Activated T-cell treated with anti-CD3 and anti-CD28 coated beads, Interleukin-2, amount 50 U/mL, for 4 hours (primary cell): Measurements from ENCODE around the gene RAB44. TPM values are rescaled to one million over a fixed set of nuclear protein-coding genes. Genes with fewer than 3 reads are reported as not detected.

Source experiments
- ATAC-seq, 2 donors: fragments of 200-7000 bp; cut with Tn5 transposase; one replicate each; pipeline ENCODE4 v1.10.0; 2021
- DNase-seq: peaks from one replicate; pipeline ENCODE4 v3.0.0-alpha.2; 2020
- H3K27me3 Mint-ChIP-seq: one replicate; pipeline ENCODE4 v1.8.0; 2021; ENCODE audit warnings: low read depth, mixed read lengths
- H3K36me3 Mint-ChIP-seq: one replicate; pipeline ENCODE4 v1.8.0; 2022; ENCODE audit warnings: mixed read lengths; ENCODE audit not compliant: insufficient read depth
- H3K4me1 Mint-ChIP-seq: one replicate; pipeline ENCODE4 v1.8.0; 2021; ENCODE audit warnings: low read depth, mixed read lengths
- H3K4me3 Mint-ChIP-seq: one replicate; pipeline ENCODE4 v1.8.0; 2021; ENCODE audit warnings: mild to moderate bottlenecking, moderate library complexity, mixed read lengths
- H3K9me3 Mint-ChIP-seq: one replicate; pipeline ENCODE4 v1.8.0; 2021; ENCODE audit warnings: mixed read lengths
- total RNA-seq, 3 donors: library from RNA; stranded (reverse); gene quantifications; one replicate each; pipeline ENCODE4 v1.2.1, GENCODE V29; 2021

RAB44 gene
- total RNA-seq, 3 donors from 2014 or later, result 0.05 TPM; not detected in 1

DNA sequence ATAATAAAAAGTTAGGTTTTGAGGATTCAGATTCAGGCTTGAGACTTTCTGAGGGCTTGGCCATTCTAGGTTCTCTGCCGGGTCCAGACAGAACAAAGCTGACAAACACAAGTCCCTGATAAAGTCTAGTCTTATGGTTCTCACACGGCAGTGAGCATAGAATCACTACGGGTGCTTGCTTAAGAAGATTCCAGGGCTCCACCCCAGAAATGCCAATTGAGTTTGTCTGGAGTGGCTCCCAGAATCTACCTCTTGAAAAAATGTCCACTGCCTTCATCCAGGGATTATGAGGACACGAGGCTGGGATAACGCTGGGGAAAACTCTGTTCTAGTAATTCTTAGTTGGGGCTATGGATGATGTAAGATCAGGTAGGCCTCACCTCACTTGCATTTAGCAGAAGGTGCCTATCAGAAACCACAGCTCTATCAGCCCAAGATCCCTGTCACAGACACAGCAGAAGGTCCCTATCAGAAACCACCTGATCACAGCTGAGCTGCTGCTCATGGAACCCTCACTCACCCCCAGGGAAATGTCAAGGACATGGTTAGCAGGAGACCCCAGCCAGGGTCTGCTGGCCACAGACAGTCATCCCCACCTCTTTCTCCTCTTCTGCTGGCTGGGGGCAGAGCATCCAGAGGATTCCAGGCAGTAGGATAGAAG, 52.3 kb downstream of the RAB44 start:
- DNase-seq, result no peak
- Mint-ChIP-seq H3K4me1 (peaks cover 31% of the 10 kb centered on the region), H3K9me3 (peaks cover 3% of the 10 kb centered on the region), H3K36me3 (no peaks in the 10 kb centered on the region), H3K27me3 (no peaks in the 10 kb centered on the region), H3K4me3 (no peak overlapping the region)
- no peak for ATAC-seq

DNA sequence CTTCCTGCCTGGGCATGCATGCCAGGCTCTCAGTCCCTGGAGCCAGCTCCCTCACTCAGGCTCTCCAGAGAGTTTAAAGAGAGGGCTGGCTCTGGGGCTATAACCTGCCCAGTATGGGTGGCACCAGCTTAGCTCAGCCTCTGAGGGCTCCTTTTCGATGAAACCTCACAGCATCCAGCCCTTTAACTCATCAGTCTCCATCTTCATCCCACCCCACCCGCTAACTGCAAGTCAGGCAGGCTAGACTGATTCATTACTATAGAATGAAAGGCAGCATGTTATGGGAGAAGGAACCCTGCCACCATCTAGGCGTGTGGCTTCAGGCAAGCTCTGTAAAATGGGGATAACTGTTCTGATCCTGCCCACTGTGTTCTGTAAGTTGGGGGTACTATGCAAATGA, 53.5 kb downstream of the RAB44 start:
- peaks cover 42% of the 10 kb centered on the region for H3K4me1 Mint-ChIP-seq
- DNase-seq (no peak), ATAC-seq (no peak)
- H3K9me3 Mint-ChIP-seq, result peaks cover 3% of the 10 kb centered on the region
- H3K36me3 Mint-ChIP-seq, result no peaks in the 10 kb centered on the region
- no peak overlapping the region for H3K4me3 Mint-ChIP-seq
- H3K27me3 Mint-ChIP-seq, result no peaks in the 10 kb centered on the region

DNA sequence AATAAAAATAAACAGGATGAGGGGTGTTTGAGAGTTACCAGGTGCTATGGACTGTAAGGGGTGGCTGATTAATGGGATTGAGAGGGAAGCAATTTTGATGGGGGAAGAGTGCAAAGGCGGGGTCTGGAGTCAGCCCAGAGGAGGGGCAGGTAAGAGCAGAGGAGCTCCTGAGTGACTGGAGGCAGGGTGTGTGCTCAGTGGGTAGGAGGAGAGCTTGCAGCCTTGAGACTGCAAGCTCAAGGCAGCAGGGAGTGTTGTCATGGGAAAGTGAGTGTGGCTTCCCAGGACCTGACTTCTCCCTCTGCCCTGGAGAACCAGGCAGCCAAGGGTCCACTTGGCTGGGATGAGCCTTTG, 54.2 kb downstream of the RAB44 start:
- no peaks in the 10 kb centered on the region for H3K36me3 Mint-ChIP-seq
- no peak for ATAC-seq
- DNase-seq, result no peak
- H3K4me3 Mint-ChIP-seq, result no peak overlapping the region
- H3K4me1 Mint-ChIP-seq, result peaks cover 49% of the 10 kb centered on the region
- H3K9me3 Mint-ChIP-seq, result peaks cover 3% of the 10 kb centered on the region
- no peaks in the 10 kb centered on the region for H3K27me3 Mint-ChIP-seq

DNA sequence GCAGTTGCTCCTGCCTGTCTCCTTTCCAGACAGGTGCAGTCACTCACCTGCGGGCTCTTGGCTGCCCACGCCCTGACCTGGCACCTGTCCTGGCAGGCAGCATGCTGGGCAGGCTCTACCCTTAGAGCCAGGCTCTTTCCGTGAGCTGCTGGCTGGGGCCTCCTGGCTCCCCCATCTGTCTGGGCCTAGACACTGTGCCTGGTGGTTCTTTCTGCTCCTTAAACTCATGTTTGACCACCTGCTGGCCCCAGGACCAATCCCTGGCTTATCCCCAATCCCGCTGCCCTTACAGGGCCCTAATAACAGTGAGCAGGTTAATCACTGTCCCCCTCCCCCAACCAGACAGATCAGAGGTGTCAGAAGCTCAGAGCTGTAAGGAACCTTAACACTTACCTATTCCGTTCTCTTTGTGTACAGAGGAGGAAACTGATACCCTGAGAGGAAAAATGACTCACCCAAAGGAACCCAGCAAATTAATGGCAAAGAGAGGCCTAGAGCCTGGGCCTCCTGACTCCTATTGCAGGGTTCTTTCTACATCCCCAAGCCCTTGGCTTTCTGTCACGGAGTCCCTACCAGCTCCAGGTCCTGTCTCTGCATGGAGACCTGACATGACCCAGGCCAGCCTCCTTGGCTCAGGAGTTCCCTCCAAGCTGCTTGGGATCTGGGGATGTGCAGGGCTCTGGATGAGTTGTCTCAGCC, 54.7 kb downstream of the RAB44 start:
- no peaks in the 10 kb centered on the region for H3K27me3 Mint-ChIP-seq
- peaks cover 54% of the 10 kb centered on the region for H3K4me1 Mint-ChIP-seq
- peaks cover 3% of the 10 kb centered on the region for H3K9me3 Mint-ChIP-seq
- no peaks in the 10 kb centered on the region for H3K36me3 Mint-ChIP-seq
- DNase-seq (no peak), ATAC-seq (peak; percentile 24 to 27)
- no peak overlapping the region for H3K4me3 Mint-ChIP-seq

DNA sequence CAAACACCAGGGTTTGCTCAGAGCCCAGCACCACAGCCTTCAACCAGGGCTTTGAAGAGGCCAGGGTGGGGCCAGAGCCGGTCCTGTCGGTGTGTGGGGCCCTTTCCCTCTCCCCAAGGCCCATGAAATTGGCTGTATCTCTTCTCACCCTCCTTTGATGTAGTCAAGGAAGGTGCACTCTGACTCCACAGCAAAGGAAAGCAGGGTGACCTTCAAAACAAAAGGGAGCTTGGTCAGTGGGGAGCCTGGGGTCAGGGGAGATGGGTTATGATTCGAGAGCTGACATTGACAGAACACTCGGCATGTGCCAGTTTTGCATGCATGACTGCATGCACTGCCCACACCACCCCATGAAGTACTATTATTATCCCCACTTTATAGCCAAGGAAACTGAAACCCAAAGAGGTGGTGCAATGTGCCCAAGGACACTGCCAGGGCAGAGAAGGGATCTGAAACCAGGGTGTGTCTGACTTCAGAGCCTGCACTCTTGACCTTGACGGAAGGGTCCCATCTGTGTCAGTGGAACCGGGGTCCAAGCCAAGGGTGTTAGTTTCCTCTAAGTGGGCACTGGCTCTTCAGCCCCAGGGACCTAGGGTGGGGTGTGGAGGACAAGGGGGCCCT, 55.4 kb downstream of the RAB44 start:
- DNase-seq (no peak), ATAC-seq (no peak)
- H3K4me1 Mint-ChIP-seq, result peaks cover 58% of the 10 kb centered on the region
- H3K36me3 Mint-ChIP-seq, result no peaks in the 10 kb centered on the region
- no peaks in the 10 kb centered on the region for H3K27me3 Mint-ChIP-seq
- H3K4me3 Mint-ChIP-seq, result no peak overlapping the region
- peaks cover 3% of the 10 kb centered on the region for H3K9me3 Mint-ChIP-seq

DNA sequence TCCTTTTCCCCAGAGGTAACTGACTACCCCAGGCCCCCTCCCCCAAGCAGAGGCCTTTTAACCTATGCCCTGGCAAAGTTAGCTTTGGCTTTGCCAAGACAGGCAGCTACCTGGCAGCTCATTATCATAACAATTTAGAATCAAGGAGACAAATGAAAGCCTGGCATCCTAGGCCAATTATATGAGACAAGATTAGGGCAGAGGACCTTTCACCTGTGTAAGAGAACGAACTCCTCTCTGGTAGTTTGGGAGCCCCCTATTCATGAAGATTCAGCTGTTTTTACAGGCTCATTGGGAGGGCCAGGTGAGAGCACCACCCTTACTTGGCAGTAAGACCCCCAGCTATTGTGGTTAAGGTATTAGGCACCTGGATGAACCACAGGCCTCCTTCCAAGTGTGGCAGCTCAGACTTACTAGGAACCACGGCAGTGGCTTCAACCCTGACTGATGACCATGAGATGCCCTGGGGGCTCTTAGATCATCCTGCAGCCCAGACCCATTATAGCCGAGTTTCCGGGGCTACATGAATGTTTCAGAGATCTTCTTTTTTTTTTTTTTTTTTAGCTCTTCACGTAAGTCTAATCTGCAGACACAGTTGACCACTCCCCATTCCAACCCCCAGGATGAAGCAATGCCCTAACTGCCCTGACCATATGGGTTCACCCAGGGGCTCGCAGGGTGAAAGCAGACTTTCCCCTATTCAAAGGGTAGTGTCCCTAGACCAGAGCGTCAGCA, 56.2 kb downstream of the RAB44 start:
- no peaks in the 10 kb centered on the region for H3K9me3 Mint-ChIP-seq
- no peak for DNase-seq
- peaks cover 65% of the 10 kb centered on the region for H3K4me1 Mint-ChIP-seq
- no peak overlapping the region for H3K4me3 Mint-ChIP-seq
- no peak for ATAC-seq
- H3K36me3 Mint-ChIP-seq, result no peaks in the 10 kb centered on the region
- no peaks in the 10 kb centered on the region for H3K27me3 Mint-ChIP-seq

DNA sequence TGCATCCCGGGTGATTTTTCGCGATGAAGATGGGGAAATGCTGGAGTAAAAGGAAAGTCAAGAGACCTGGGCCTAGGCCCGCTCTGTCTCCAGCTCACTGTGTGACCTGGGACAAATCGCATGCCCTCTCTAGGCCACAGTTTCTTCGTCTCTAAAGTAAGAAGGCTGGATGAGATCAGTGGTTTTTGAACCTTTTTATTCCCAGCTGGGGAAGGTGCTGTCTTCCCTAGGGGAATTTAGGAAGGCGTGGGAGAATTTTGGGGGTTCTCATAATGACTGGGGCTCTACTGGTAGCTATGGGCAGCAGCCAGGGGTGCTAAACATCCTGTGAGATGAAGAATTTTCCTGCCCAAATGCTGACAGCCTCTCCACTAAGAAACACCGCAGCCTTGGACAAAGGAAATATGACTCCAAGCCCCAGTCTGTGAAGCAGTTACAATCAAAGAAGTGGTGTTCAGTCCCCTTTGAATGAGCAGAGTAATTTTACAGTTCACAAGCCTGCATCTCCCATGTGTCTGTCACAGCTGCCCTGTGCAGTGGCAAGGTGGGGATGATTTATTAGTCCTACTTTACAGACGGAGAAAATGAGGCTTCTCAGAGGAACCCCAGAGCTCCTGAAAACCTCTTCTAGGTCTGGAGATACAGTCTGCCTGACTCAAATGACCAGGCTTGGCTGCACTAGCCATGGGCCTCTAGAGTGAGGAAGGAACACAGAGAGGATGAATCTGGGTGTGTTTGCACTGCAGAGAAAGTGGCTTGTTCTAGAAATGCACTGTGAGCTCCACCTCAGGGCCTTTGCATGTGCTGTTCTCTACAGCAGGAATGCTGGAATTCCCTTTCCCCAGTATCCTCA, 57.2 kb downstream of the RAB44 start:
- no peaks in the 10 kb centered on the region for H3K27me3 Mint-ChIP-seq
- no peak overlapping the region for H3K4me3 Mint-ChIP-seq
- ATAC-seq (no peak), DNase-seq (no peak)
- H3K36me3 Mint-ChIP-seq, result no peaks in the 10 kb centered on the region
- no peaks in the 10 kb centered on the region for H3K9me3 Mint-ChIP-seq
- H3K4me1 Mint-ChIP-seq, result peaks cover 72% of the 10 kb centered on the region

DNA sequence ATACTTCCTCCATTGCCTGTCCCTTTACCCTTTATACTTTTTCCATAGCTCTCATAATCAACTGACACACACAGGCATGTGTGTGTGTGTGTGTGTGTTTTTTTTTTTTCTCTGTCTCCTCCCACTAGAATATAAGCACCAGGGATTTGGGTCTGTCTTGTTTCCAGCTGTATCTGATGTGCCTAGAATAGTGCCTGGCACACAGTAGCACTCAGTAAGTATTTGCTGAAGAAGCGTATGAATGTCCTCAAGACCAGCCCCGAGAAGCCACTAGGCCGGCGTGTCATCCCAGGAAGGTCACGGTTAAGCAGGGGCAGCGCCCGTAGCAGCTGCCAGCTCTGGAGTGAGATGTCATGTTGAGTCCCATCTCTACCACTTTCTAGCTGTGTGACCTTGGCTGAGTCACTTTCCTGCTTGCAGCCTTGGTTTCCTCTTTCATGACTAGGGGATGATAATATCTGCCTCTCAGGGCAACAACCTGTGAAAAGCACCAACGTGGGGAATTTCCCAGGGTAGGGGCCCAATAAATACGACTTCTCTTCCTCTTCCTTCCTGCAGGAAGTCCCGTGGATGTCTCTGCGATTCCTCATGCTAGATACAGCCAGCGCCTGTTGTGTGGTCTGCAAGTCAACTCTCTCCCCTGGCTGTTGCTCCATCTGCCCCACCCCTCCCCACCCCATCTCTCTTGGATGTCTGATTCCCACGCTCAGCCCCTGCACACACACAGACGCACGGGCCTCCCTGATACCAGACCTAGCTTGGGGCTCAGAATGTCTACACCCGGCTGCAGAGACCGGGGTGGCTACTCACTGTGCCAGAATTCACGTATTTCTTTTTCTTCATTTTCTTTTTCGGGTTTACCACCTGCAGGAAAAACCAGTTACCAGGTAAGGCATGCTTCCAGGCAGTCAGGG, 58.1 kb downstream of the RAB44 start:
- Mint-ChIP-seq H3K4me3 (peak overlapping the region; percentile 72), H3K9me3 (no peaks in the 10 kb centered on the region), H3K4me1 (peaks cover 70% of the 10 kb centered on the region), H3K27me3 (no peaks in the 10 kb centered on the region), H3K36me3 (no peaks in the 10 kb centered on the region)
- ATAC-seq (peak; percentile 94), DNase-seq (peak; percentile 58)

DNA sequence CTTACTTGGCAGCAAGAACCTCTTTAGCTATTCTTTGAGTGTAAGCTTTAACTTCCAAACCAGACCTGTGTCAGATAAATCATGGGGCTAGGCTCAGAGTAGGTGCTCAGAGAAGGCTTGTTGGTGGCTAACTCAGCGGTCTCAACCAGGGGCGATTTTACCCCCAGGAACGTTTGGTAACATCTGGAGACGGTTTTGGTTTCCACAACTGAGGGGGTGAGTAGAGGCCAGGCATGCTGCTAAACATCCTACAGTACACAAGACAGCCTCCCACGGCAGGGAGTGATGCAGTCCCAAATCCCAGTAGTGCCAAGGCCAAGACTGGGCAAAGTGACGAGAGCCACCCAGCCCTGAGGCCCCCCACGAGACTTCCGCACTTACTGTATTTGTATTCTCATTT, 59.2 kb downstream of the RAB44 start:
- Mint-ChIP-seq H3K4me3 (peak overlapping the region; percentile 72), H3K4me1 (peaks cover 69% of the 10 kb centered on the region), H3K27me3 (no peaks in the 10 kb centered on the region), H3K36me3 (no peaks in the 10 kb centered on the region), H3K9me3 (no peaks in the 10 kb centered on the region)
- no peak for ATAC-seq
- no peak for DNase-seq

DNA sequence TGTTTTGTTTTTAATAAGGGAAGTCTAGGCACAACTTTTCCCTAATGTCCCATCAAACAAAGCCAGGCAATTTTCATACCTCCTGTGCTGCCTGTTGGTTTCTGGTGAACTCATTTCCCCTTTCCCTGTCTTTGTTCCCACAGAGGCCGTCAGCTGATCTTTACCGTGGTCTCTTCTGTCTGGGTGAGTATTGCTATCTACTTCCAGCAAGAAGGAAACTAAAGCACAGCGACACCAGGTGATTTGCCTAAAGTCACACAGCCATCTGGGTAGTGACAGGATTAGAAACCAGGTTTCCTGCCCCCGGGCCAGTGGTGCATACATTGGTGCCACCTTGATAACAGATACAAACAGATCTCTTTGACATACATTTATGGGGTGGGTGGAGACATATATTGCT, 59.6 kb downstream of the RAB44 start:
- no peaks in the 10 kb centered on the region for H3K36me3 Mint-ChIP-seq
- H3K4me3 Mint-ChIP-seq, result peak overlapping the region; percentile 12
- no peaks in the 10 kb centered on the region for H3K27me3 Mint-ChIP-seq
- no peak for ATAC-seq
- peaks cover 65% of the 10 kb centered on the region for H3K4me1 Mint-ChIP-seq
- DNase-seq, result peak; percentile 17
- H3K9me3 Mint-ChIP-seq, result no peaks in the 10 kb centered on the region

DNA sequence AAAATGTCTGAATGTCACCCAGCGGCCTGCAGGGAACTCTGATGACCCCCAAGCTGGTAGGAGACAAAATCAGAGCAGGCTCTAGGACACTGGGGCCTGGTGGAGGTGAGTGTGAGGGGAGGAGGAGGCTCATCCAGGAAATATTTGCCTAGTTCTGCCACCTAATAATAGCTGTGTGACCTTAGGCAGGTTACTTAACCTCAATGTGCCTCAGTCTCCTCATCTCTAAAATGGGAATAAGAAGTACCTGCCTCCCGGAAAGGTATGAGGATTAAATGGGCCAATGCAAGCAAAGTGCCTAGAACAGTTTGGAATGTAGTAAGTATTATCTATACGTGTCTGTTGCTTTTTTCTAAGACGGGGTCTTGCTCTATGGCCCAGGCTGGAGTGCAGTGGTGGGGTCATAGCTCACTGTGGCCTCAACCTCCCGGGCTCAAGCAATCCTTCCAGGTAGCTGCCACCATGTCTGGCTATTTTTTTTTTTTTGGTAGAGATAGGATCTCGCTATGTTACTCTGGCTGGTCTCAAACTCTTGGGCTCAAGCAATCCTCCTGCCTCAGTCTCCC, 60.4 kb downstream of the RAB44 start:
- no peak for ATAC-seq

DNA sequence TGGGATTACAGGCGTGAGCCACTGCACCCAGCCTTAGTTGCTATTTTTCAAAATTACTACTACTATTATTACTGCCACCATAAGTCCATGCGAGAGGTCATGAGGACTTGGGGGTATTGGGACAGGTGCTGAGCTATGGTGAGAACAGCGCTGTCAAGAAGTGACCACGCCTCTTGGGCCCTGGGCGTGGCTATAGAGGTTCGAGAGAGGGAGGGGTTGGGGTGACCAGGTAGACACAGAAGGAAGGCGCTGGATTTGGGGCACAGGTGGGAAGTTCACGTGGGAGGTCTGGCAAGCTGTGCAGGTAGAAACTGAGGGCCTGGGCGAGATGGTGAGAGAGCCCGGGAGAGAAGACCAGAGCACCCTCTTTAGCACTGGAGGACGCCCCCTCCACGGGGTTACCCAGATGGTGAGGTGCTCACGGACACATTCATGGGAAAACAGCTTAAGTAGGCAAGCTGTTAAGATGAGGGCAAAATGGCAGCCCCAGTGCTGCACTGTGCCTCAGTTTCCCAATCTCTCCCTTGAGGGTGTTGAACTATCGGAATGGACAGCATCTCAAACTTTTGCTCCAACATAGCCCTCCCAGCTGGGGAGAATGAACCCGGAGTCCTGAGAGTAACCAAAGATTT, 61.0 kb downstream of the RAB44 start:
- Mint-ChIP-seq H3K27me3 (no peaks in the 10 kb centered on the region), H3K9me3 (no peaks in the 10 kb centered on the region), H3K4me3 (peak overlapping the region; percentile 29), H3K4me1 (peaks cover 53% of the 10 kb centered on the region), H3K36me3 (no peaks in the 10 kb centered on the region)
- ATAC-seq, result no peak
- no peak for DNase-seq

More for the DNA sequence above, 60.4 kb downstream of the RAB44 start:
- Mint-ChIP-seq H3K4me3 (no peak overlapping the region), H3K4me1 (peaks cover 57% of the 10 kb centered on the region), H3K36me3 (no peaks in the 10 kb centered on the region), H3K9me3 (no peaks in the 10 kb centered on the region), H3K27me3 (no peaks in the 10 kb centered on the region)
- DNase-seq, result no peak
